Muscle of back (tissue), 11 donors: Measurements from ENCODE around the gene CADM1. TPM values are rescaled to one million over a fixed set of nuclear protein-coding genes. Genes with fewer than 3 reads are reported as not detected.

Experiments used
- DNase-seq, 3 donors: peaks; one replicate each; pipeline versions ENCODE4 v3.0.0 to v3.0.0-alpha.2; 2013
- polyA plus RNA-seq, 10 donors: library from polyadenylated mRNA; unstranded; fragments of 120-200 nt; gene quantifications; one replicate each; pipeline ENCODE4 v1.2.1, GENCODE V29; 2013; ENCODE audit not compliant: insufficient read length in 10 of 10

Gene CADM1
- polyA plus RNA-seq, 10 donors = 13.4 to 32.3 (median 26.3) TPM

DNA sequence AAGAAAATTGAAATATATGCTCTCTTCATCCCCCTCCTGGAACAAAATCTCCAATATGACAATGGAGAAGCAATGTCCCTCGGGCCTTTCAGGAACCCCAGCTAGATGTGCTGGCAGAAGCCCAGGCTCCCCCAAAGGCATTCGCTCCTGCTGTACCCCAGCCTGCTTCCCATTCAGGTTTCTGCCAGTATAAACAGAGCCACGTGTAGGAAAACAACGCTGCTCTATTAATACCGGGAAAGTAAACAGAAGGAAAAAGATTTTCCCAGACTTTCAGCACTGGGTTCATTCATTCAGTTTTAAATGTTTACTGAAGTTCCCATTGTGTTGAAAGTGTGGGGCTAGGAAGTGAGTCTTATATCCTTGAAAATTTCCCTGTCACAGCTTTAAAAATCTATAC lies 147.1 kb downstream of the CADM1 start:
- DNase-seq = peak in 1 of 3 donors; percentile 21

DNA sequence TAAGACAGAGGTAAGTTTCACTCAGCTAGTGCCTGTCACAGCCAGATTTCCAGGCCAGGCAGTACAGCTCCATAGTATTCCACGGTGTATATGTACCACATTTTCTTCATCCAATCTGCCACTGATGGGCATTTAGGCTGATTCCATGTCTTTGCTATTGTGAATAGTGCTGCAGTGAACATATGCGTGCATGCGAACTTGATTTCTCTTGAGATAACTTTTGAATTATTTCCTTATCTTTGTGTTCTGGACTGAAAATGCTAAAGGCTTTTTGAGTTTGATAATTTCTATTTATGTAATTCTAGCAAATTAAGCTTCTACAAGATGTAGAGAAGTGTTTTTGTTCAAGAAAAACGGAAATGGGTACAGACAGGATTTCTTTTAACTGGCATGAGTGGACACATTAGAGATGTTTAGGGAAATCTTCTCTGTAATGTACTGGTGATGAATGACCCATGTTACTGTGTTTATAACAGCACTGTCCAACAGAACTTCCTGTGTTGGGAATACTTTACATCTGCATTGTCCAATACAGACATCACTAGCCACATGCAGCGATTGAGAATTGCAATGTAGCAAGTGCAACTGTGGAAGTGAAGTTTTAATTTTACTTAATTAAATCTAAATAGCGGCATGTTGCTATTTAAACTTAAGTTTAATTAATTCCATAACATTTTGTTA lies 151.3 kb downstream of the CADM1 start:
- peak in 1 of 3 donors; percentile 20 for DNase-seq

DNA sequence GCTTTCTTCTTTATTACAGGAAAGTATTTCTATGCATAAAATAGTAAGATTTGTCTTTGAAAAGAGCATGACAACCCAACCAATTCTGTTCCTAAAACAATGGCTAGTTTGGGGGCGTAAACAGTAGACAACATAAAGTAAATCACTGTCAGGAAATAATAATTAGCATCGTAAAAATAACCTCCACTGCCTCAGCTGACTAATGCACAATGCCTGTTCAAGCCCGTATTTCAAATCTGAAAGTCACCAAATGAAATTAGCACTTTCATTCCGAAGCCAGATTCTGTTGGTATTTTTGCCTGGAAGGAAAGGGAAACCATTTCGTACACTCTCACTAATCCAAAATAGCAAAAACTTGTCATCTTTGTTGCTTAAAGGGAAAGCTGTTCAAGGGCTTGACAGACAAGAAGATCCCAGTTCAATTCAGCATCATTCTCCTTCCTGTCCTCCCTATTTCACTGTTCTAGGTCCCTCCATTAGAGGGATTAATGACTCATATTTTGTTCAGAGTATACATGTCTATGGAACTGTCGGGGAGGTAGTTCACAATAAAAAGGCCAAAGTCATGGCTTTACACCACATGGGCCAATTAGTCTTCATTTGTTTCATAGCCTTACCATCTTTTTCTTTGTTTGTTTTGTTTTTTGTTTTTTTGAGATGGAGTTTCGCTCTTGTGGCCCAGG lies 154.7 kb downstream of the CADM1 start:
- no peak for DNase-seq

- DNase-seq = no peak
Measured at GRCh38 chr11:115348416-115348815, 155.8 kb downstream of the CADM1 start.

- no peak for DNase-seq
Measured at GRCh38 chr11:115347106-115347505, 157.1 kb downstream of the CADM1 start.

- DNase-seq = no peak
Measured at GRCh38 chr11:115345840-115346239, 158.4 kb downstream of the CADM1 start.

- no peak for DNase-seq
Measured at GRCh38 chr11:115345361-115345760, 158.9 kb downstream of the CADM1 start.

- no peak for DNase-seq
Measured at GRCh38 chr11:115344846-115345245, 159.4 kb downstream of the CADM1 start.

GRCh38 chr11:115342142-115342541 lies 162.1 kb downstream of the CADM1 start:
- no peak for DNase-seq

- DNase-seq = no peak
Measured at GRCh38 chr11:115340874-115341273, 163.3 kb downstream of the CADM1 start.

DNA sequence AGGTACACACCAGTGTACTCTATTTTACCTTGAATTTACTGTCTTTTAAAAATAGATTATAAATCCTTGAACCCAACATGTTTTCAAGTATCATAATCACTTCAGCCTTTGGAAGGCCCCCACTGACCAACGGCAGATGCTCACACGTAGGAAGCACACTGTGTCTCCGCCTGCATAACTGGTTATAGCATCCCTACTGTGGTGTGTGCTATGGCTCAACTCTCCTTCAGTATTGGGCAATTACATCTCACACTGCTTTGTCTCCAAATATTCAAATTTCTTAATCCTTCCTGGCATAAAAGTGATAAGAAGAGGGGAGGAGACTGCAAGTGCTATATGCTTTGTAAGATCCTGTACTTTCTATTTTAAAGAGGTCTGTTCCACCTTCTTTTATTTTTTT lies 165.7 kb downstream of the CADM1 start:
- DNase-seq = no peak

- DNase-seq = peak; percentile 33 to 61 (median 38)
Measured at GRCh38 chr11:115334932-115335788, 169.1 kb downstream of the CADM1 start.

GRCh38 chr11:115333949-115334348 lies 170.3 kb downstream of the CADM1 start:
- DNase-seq = no peak

DNA sequence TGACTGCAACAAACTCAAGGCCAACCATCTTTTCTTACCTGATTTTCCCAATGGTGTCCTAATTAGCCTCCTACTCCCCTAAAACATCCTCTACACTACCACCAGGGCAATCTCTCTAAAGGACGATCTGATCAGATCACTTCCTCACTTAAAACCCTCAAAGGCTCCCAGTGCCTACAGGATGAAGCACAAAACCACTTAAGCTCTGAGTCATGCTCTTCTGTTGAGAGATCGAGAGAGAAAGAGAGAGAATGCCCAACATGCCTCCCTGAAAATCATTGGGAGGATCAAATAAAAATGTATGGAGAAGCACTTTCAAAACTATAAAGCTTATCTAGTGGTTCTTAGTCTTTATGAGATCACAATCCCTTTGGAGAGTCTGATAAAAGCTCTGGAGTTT lies 171.1 kb downstream of the CADM1 start:
- DNase-seq = peak in 1 of 3 donors; percentile 16

GRCh38 chr11:115330684-115331482 lies 173.3 kb downstream of the CADM1 start:
- no peak for DNase-seq

- no peak for DNase-seq
Measured at GRCh38 chr11:115326526-115326925, 177.7 kb downstream of the CADM1 start.

- no peak for DNase-seq
Measured at GRCh38 chr11:115325523-115325922, 178.7 kb downstream of the CADM1 start.

GRCh38 chr11:115324581-115325432 lies 179.4 kb downstream of the CADM1 start:
- DNase-seq = peak; percentile 52 to 74 (median 57)

- no peak for DNase-seq
Measured at GRCh38 chr11:115322553-115323203, 181.5 kb downstream of the CADM1 start.
